ENCODE results near the gene SPOCK1.

Gene SPOCK1

GRCh38 chr5:137101544-137101943 is 397.6 kb downstream of the SPOCK1 start:
- DNase-seq (ENCODE audit: low spot score) = no peak

- DNase-seq (ENCODE audit: low spot score) = no peak
Measured at GRCh38 chr5:137099651-137100050, 399.5 kb downstream of the SPOCK1 start.

GRCh38 chr5:137098663-137099062 is 400.5 kb downstream of the SPOCK1 start:
- DNase-seq (ENCODE audit: low spot score) = no peak

- DNase-seq (ENCODE audit: low spot score) = no peak
Measured at GRCh38 chr5:137098238-137098637, 400.9 kb downstream of the SPOCK1 start.

GRCh38 chr5:137097203-137097602 is 401.9 kb downstream of the SPOCK1 start:
- no peak for DNase-seq (ENCODE audit: low spot score)

- peak; percentile 28 for DNase-seq (ENCODE audit: low spot score)
Measured at GRCh38 chr5:137096149-137097103, 402.7 kb downstream of the SPOCK1 start.

- DNase-seq (ENCODE audit: low spot score) = no peak
Measured at GRCh38 chr5:137095597-137095996, 403.5 kb downstream of the SPOCK1 start.

- no peak for DNase-seq (ENCODE audit: low spot score)
Measured at GRCh38 chr5:137092831-137093230, 406.3 kb downstream of the SPOCK1 start.

- no peak for DNase-seq (ENCODE audit: low spot score)
Measured at GRCh38 chr5:137091472-137091871, 407.7 kb downstream of the SPOCK1 start.

GRCh38 chr5:137090721-137091120 is 408.4 kb downstream of the SPOCK1 start:
- DNase-seq (ENCODE audit: low spot score) = no peak

GRCh38 chr5:137090151-137090550 is 409.0 kb downstream of the SPOCK1 start:
- no peak for DNase-seq (ENCODE audit: low spot score)

- DNase-seq (ENCODE audit: low spot score) = no peak
Measured at GRCh38 chr5:137088175-137088574, 411.0 kb downstream of the SPOCK1 start.

GRCh38 chr5:137086342-137086741 is 412.8 kb downstream of the SPOCK1 start:
- no peak for DNase-seq (ENCODE audit: low spot score)

GRCh38 chr5:137085206-137085605 is 413.9 kb downstream of the SPOCK1 start:
- DNase-seq (ENCODE audit: low spot score) = no peak

GRCh38 chr5:137084016-137084415 is 415.1 kb downstream of the SPOCK1 start:
- DNase-seq (ENCODE audit: low spot score) = no peak

GRCh38 chr5:137082951-137083350 is 416.2 kb downstream of the SPOCK1 start:
- no peak for DNase-seq (ENCODE audit: low spot score)

- DNase-seq (ENCODE audit: low spot score) = no peak
Measured at GRCh38 chr5:137078171-137078665, 420.9 kb downstream of the SPOCK1 start.

GRCh38 chr5:137075163-137075970 is 423.8 kb downstream of the SPOCK1 start:
- DNase-seq (ENCODE audit: low spot score) = peak; percentile 29

GRCh38 chr5:137073189-137073588 is 425.9 kb downstream of the SPOCK1 start:
- DNase-seq (ENCODE audit: low spot score) = no peak

GRCh38 chr5:137072361-137073115 is 426.6 kb downstream of the SPOCK1 start:
- no peak for DNase-seq (ENCODE audit: low spot score)

- DNase-seq (ENCODE audit: low spot score) = no peak
Measured at GRCh38 chr5:137071931-137072330, 427.2 kb downstream of the SPOCK1 start.

GRCh38 chr5:137071526-137071925 is 427.6 kb downstream of the SPOCK1 start:
- DNase-seq (ENCODE audit: low spot score) = no peak

All from AG08396 (cell line).